ENCODE results near the gene COQ10A.

COQ10A gene

DNA sequence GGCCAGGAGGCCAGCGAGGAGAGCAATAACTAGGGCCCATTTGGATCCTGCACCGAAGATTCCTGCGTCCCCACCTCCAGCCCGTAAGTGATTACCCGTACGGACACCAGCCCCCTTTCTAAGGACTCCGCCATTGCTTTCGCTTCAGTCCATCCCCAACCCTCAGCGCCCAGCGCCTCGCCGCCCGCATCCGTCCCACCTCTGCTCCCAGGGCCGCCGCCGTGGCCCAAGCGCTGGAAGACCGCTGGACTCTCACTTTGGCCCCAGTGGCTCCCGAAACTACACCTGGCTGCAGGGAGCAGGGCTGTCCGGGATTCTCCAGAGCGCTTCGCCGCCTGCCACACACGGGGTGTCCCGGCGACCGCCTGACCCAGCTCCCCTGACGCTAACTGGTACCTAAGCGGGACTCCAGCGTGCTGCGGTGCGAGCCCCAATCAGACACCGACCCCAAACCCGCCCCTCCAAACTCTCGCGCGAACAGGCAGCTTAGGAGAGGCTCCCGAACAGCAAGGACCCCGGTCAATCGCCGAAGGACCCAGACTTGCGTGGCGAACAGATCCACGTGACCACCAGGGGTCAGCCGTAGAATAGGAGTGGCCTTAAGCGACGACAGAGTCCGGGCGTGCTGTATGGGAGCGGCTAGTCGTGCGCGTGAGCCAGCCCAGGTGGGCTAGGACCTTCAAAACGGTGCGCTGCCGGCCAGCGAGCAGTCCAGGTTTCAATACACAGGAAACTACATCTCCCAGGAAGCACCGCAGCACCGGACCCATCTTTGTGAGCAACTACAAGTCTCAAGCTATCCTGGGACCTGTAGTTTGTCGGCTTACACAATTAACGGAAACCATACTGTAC, 49.1 kb downstream of the COQ10A start, which contains the start of gene CNPY2:
Gene CNPY2, minus strand, starts transcription at position 367 of the 852 bp plus-strand sequence. CDS start 771 bp downstream, outside the sequence.
- peak; percentile 82 for DNase-seq (ENCODE audit: low read depth)

- DNase-seq (ENCODE audit: low read depth): no peak
These were observed 50.9 kb downstream of the COQ10A start for GRCh38 chr12:56317675-56318074.
